GM21529 (cell line): ENCODE data around the gene PRELID3B.
A peak's percentile ranks its signal among the peaks of the same experiment; 100 is the strongest.

Source experiments
- ATAC-seq: cut with Tn5 transposase; IDR thresholded peaks from one replicate; pipeline ENCODE4 v1.9.1; 2021; ENCODE audit not compliant: unreplicated experiment

The PRELID3B gene

GRCh38 chr20:59010995-59011873, 31.4 kb downstream of the PRELID3B start:
- no peak for ATAC-seq

DNA sequence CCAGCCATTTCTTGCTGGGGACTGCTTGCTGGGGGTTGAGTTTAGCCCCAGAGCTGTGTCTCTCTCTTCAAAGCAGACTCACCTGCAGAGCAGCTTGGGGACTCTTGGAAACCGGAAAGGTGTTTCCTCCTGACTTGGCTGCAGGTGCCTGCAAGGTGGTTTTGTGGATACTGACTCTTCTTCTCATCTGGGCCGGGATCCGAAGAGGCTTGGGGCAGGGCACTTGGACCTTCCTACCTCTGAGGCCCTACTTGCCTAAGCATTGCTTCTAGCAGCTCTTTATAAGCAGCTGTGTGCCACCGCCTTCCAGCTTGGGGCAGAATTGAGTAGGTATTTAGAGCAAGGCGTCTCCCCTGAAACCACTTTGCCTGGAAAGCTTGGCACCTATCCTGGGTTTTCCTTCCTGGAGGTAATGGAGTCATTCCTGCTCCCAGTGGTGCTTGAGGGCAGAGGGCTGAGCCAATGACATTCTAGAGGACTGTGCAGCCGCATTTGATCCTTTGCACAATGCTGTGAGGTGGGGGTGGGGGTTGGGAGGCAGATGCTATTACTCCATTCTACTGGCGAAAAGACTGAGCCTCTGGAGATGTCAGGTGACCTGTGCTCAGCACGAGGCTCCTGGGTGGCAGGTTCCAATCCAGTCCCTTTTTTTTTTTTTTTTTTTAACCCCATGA, 32.1 kb downstream of the PRELID3B start:
- ATAC-seq = no peak

GRCh38 chr20:59008715-59009336, 33.8 kb downstream of the PRELID3B start:
- ATAC-seq = no peak

DNA sequence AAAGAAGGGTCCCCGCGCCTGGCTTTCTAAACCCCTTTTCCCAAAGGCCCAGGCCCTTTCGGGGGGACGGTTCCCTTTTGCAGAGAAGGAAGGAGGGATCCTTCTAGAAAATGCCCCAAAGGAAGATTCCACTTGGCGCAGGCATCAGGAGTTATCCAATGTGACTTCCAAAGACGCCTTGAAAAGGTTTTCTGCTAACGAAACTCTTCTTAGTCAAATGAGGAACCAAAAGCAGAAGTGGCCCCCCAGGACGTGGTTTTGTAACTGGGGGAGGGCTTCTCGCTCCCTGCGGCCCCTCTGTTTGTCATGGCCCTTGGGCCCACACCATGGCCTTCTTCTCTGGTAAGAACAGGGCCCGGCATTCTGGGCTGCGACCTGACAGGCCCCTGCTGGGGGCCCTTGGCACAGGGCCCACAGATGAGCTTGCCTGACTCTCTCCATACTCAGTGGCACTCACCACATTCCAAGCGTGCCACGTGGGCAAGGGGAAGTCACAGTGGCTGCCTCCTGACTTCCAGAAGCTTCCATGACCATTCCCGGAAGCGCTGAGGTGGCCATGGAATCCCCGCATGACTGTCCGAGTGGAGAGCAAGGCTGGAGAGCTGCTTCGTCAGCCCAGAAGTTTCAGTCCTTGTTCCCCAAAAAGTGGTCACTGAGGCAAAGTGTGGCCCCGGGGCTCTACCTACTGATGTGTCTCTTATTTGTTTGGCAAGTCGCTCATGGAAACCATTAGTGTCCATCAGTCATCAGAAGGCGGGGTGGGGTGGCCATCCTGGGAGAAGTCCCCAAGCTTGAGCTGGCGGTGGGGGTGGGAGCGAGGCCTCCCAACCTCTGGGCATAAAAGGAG, 34.7 kb downstream of the PRELID3B start:
- peak; percentile 36 for ATAC-seq

DNA sequence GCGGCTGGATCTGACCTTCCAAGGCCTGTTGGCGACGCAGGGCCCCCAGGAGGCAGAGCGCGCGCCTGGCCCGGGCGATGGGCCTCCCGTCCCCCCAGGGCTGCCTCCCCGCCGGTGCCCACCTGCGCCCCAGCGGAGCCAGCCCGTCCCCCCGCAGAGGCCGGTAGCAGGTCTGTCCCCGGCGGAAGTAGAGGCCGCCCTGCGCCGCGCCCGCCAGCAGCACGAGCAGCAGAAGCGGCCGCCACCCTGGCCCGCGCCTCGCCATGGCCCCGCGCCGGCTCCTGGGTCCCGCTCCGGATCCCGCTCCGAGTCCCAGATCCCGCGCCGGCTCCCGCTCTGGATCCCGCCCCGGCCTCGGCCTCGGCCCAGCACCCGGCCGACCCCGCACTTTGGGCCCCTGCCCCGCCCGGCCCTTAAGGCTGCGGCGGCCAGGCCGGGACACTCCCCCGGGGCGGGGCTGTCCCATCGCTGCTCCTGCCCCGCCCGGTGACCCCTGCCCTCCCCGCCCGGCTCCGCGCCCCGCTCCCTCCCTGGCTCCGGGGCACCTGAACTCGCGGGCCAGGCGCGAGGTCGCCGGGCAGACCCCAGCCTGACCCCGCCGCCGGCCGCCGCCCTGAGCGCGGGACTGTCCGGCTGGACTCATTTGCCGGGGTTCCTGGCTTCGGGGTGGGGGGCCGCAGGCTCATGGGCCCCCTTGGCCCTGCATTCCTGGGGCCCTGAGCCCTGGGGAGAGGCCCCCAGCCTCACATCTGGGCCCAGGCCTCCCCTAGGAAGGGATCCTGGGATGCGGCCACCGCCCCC, 35.5 kb downstream of the PRELID3B start, which contains the start of gene CTSZ:
CTSZ (minus strand) TSS at position 391 of the 801 bp plus-strand sequence; CDS start at position 265, 126 bp downstream.
- ATAC-seq = peak; percentile 22

DNA sequence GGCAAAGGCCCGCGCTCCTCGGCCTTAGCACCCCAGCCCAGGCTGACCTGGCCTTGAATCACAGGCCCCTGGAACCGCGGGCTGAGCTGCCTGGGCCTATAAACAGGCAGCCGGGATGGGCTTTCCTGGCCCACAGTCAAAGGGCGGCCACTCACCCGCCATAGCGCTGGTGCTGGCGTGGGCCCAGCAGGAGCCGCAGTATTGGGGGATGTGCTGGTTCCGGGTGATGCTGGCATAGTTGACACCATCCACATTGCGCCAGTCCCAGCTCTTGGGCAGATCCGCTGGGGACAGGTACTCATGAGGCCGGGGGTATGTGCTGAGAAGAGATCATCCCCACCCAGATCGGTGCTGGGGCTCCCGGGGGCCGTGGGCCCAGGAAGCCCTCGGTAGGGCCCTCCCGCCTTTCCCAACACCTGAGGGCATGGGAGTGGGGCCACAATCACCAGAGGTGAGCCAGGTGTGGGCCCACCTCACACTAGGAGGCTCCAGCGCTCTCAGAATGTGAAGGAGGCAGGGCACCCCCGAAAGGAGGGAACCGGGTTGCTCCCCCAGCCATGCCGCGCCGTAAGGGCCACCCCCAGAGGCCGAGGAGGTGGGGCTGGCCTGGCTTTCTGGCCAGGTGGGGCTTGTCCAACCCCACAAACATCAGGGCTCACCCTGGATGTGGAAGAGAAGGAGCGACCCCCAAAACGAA, 36.3 kb downstream of the PRELID3B start:
- no peak for ATAC-seq

DNA sequence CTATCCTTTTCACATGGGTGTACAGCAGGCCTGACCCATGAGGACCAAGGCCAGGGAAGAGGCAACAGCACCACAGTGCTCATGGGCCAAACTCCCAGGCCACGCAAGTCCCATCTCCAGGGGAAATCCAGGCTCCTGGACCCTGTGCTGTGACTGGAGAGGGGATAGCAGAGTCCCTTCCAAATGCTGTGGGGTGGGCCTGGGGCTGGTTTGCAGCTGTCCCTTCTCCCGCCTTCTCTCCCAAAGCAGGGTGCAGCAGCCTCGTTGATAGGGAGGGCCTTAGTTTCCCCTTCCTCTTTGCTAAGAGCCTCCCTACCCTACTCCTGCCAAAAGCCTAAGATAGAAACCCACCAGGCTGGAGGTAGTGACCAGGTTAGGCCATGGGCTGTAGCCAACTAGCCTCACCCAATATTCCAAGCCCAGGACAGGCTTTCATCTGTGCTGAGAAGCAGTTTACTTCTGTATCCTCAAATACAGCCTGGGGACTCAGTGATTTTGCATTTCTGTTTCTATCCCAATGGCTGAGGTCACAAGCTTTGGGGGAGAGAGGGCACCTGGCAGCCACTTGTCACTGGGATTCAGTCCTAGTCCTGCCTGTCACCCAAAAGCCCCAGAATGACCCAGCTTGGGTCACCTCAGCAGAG, 36.9 kb downstream of the PRELID3B start:
- ATAC-seq = no peak

DNA sequence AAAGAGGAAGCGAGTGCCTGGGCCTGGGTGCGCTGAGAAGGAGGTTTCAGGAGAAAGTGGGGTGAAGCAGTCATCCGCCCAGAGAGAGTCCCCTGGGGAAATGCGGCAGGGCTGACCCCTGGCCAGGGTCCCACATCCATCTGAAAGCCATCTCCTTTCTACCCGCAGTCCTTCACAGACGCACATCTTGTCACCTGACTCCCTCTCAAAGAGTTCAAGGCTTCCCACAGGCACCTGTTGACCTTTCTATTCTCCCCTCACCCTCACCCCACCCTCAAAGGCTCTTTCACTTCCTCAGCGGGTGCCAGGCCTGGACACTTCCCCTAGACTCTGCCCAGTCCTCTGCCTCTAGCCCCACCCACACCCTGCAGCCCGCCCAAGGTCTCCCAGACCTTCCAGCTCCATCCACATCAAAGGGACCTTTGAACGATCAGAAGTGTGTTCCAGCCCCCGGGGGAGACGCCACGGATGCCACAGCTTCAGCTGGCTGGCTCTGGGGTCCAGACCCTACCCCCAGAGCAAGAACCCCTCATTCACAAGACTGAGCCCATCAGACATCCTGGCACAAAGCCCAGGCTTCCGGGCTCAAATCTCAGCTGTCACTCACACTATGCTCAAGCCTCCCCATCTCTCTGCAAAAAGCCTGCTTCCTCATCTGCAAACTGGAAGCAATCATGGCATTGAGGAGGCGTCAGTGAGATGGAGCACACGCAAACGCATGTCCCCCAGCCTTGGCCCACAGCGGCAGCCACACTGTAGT, 37.6 kb downstream of the PRELID3B start:
- ATAC-seq = peak; percentile 59

DNA sequence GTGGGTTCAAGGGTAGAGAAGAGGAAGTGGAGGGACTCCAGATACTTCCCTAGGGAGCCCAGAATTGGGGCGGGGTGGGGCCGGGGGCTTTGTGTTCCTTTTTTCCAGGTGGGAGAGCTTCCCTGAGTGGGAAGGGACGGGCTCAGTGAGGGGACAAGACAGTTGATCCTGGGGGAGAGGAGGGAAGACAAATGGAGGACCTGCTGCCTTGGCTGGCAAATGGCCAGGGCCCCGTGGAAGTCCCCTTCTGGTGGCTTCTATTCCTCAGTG, 38.2 kb downstream of the PRELID3B start:
- ATAC-seq = no peak

- no peak for ATAC-seq
Observed at GRCh38 chr20:59003836-59004492, 38.6 kb downstream of the PRELID3B start.

DNA sequence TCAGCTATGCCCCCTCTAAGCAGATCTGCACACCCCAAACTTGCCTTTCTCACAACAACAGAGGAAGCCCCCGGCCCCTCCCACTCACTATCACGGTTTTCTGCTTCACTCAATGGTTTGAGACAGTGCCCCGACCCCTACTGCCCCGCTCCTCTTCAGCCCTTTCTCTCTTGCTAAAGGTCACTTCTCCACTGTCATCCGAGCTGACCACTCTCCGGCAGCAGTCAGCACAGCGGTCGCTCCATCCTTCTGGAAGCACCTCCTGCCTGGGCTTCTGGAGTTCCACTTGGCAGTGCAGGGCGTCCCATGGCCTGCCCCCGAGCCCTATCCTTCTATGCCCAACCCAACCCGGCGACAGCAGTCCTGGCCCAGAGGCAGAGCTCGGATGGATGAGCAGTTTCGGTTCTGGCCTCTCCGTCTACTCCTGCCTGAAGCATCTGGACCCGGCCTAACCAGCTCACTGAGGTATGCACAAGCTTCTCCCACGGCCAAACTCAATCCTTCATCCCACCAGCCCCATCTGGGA, 39.6 kb downstream of the PRELID3B start:
- no peak for ATAC-seq

DNA sequence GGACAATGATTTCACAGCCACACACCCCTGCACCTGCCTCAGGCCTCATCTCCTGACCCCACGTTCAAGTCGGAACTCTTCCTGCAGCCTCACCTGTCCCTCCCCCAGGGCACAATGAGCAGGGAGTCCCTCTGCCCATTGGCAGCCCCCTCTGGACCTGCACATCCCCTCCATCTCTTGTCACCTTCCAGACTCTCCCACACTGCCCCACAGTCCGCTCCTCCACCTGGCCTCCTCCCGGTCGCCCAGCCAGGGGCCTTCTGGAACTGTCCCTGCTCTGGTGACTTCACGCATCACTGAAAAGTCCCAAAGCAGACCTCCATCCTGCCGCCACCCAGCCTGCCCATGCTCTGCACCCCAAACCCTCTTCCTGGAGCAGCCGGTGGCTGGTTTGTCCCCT, 40.2 kb downstream of the PRELID3B start:
- no peak for ATAC-seq

DNA sequence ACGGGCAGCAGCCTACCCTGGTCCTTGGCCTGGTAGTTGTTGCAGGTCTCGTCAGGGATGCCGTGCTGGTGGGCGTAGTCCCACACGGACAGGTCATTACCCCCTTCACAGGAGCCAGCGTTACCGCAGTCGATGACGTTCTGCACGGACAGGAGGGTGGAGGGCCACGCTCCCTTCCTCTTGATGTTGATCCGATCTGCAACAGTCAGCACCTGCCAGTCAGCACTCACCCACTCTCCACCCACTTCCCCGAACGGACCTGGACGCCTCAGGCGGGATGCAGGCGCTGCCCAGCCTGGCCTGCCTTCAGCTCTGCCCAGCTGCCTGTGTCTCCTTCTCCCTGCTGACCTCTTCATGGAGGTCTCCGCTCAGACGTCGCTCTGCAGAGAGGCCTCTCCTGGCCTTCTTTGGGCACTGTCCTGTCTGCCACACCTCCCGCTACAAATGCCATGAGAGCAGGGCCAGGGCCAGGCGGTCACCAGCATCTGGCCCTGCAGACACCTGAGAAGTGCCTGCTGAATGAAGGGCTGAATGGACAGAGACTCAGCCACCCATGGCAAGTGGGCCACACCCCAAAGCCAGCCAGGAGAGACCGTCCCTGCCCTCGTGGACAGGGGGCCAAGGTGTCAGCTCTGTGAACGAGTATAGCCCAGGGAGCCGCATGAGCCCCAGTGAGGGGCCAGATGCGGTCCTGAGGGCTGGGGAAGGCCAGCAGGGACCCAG, 41.0 kb downstream of the PRELID3B start:
- no peak for ATAC-seq

- no peak for ATAC-seq
Observed at GRCh38 chr20:59001068-59001448, 41.5 kb downstream of the PRELID3B start.

- ATAC-seq = no peak
Observed at GRCh38 chr20:59000326-59000725, 42.3 kb downstream of the PRELID3B start.

DNA sequence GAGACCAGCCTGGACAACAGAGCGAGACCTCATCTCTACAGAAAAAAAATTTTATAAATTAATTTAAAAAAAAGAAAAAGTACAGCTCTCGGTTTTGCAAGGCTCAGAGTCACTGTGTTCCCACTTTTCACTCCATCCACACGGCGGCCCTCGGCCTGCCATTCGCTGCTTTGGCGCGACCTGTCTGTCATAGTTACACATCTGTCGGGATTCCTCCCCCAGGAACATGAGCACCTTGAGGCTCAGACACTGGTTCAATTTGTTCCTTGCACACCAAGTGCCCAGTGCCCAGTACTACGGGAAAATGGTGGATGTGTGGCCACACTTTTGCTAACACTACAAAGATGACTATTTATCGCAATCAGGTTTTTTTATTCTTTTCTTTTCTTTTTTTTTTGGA, 43.9 kb downstream of the PRELID3B start:
- ATAC-seq = no peak

DNA sequence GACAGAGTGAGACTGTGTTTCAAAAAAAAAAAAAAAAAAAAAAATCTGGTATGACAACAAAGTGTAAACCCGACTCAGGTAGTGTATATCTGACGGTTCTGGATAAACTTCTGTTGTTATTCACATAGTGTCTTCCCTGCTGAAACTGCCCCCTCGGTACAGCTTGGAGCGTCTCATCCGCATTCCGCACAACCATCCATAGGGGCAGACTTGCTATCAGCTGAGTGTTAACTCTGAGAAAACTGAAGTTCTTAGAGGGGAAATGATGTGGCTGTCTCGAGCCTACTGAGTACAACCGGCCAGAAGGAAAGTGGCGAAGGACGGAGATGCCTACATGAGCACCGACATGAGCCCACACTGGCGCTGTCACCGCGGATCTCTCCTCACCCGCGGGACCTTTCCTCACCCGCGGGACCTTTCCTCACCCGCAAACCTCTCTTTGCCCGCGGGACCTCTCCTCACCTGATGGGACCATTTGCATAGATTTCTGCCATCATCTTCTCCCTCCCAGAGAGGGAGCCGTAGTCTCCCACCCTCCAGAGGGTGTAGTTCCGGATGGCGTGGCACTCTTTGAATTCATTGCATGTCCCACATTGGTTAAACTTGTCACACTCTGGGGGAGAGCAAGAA, 45.3 kb downstream of the PRELID3B start:
- ATAC-seq = no peak
